HuH-7 (cell line): ENCODE measurements around the gene ANGPTL4.
"Not testable (repeated sequence)": the region's sequence is repeated elsewhere in the genome, so short reads cannot be mapped to it uniquely, and the experiment has no call there.

Experiments used
- DNase-seq: peaks from one replicate; pipeline ENCODE4 v3.0.0; 2011; ENCODE audit warnings: low spot score

Gene ANGPTL4

DNA sequence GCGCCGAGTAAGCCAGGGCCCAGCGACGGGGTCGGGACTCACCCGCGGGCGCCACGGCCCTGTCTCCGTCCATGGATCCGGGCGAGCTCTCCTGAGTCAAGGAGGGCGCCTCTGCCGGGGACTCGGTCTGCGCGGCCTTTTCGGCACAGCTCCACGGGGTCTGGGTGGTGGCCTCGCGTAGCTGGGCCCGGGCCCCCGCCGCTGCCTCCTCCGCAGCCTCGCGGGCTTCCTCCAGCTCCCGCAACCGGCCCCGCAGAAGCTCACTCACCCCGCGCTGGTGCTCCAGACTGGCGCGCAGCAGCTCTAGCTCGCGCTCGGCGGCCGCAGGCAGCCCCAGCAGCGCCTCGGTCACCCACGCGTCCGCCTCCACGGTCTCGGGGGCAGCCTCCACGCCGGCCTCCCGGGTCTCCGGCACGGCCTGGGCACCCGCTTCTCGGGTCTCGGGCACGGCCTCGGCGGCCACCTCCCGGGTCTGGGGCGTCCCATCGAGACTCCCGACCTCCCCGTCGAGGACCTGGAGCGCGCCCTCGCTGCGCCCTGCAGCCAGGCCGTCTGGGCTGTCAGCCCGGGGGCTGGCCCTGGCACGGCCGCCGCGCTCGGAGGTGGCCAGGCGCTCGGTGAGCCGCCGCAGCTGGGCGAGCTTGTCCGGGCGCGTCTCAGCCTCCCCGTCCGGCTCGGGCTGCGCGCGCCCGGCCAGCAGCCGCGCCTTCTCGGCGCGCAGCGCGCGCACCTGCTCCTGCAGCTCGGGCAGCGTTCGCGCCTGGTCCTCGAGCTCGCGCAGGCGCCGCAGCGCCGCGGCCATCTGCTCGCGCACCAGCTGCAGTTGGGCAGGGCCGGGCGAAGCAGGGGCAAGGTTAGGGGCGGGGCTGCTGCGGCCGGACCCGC lies 29.3 kb upstream of the ANGPTL4 start:
- DNase-seq: peak; percentile 79

DNA sequence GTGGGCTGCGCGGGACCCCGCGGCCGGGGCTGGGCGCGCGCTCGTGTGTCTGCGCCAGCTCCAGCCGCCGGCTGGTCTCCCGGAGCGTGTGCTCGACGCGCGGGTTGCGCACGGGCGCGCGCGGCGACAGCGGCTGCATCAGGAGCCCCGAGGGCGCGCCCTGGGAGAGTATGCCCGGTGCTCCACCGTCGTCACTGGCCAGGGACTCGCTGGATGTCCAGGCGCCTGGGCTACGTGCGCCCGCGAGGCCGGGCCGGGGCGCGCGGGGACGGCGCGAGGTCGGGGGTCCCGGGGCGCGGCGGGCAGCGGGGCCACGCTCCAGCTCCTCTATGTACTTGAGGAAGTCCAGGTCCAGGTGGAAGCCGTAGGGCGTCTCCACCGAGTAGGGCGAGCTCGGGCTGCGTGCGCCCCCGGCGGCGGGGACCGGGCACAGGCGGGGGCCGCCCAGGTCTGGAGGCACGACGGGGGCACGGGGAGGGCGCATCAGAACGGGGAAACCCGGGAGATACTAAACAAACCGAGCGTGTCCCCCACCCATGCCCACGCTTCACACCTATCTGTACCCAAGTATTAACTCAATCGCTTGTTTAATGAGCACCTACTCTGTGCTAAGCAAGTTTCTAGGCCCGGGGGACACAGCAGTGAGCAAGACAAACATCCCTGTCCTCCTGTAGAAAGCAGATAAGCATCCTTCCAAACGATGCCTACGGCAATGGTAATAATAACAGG lies 28.4 kb upstream of the ANGPTL4 start:
- DNase-seq: no peak

DNA sequence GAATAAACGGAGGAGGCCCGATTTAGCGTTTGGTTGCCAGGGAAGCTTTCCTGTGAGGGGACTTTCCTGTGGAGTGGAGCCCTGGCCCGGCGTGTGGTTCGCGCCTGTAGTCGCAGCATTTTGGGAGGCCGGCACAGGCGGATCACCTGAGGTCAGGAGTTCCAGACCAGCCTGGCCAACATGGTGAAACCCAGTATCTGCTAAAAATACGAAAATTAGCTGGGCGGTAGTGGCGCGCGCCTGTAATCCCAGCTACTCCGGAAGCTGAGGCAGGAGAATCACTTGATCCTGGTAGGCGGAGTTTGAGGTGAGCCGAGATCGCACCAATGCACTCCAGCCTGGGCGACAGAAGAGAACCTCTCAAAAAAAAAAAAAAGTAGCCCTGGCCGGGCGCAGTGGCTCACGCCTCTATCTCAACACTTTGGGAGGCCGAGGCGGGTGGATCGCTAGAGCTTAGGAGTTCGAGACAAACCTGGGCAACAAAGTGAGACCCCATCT lies 27.8 kb upstream of the ANGPTL4 start:
- DNase-seq: no peak

DNA sequence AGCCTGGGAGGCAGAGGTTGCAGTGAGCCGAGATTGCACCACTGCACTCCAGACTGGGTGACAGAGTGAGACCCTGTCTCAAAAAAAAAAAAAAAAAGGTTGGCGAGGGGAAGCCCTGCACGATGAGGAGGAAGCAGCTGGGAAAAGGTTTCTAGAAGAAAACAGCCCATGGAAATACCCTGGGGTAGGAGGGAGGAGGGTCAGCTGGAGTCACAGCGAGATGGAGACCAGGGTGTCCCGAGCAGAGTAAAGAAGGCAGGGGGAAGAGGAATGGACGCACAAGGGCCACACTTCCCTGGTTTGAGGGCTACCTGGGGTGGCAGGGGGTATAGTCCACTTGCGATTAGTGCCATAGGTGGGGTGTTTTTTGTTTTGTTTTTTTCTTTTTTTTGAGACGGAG lies 27.3 kb upstream of the ANGPTL4 start:
- no peak for DNase-seq

DNA sequence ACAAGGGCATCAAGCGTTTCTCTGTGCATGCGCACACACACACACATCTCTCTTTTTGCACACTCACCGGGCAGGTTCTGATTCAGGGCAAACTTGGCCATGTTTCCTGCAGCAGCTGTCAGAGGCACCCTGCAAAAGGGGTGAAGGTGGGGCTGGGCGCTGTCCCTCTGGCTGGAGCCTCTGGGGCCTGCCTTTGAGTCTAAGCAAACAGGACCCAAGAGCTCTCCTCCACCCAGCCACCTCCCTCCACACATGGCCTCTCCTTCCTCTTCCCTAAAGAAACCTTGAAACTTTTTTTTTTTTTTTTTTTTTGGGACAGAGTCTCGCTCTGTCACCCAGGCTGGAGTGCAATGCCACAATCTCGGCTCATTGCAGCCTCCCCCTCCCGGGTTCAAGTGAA lies 26.2 kb upstream of the ANGPTL4 start:
- no peak for DNase-seq

DNA sequence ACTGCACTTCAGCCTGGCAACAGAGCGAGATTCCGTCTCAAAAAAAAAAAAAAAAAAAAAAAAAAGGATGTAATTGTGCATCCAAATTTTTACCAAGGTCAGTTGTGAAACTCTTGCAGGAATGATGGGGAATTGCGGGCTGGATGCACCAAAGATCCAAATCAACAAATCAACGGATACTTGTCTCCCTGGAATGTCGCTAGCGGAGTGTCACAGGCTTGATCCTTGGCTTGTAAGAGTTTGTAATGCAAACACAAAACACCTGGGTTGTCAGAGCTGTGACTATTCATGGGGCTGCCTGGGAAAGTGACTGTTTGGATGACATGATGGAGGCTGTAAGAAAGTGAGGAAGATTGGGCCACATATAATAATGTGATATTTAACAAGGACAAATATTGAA lies 25.1 kb upstream of the ANGPTL4 start:
- DNase-seq: no peak

DNA sequence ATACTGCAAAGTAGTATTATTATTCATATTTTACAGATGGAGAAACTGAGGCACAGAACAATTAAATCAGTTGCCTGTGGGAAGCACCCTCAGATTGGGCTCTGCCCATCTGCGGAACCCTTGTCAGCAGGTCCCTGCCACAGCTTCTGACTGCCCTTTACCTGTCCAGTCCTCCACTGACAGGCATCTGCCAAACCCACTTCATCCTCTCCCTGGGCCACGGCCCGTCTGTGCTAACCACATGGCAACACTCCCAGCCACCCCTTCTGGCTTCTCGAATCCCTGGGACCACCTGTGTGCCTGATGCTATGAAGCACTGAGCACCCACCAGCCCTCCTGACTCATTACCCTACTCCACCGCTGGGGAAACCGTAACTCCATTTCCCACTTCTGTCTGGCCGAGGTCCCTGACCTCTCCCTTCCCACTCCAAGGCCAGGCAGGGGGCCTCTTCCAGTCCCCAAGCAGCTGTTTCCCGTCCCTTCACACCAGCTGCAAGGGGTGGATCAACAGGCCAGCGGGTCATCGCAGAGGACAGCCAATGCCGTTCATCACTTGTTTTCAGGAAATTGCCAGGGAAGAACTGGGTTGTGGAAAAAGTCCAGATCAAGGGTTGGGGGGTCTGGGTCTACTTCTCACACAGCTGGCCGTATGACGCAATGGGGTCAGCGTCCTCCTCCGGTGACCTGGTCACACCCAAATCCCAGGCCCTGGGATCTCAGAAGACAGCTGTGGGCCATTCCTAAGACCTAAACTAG lies 23.4 kb upstream of the ANGPTL4 start:
- DNase-seq: peak; percentile 71

DNA sequence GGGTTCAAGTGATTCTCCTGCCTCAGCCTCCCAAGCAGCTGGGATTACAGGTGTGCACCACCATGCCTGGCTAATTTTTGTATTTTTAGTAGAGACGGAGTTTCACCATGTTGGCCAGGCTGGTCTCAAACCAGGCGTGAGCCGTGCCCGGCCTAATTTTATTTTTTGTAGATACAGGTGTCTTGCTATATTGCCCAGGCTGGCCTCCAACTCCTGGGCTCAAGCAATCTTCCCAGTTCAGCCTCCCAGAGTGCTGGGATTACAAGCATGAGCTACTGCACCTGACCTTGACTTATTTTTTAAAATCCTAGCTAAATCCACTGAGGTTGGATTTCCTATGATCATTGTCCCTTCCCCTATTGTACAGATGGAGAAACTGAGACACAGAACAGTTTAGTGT lies 22.5 kb upstream of the ANGPTL4 start:
- DNase-seq: not testable (repeated sequence)

DNA sequence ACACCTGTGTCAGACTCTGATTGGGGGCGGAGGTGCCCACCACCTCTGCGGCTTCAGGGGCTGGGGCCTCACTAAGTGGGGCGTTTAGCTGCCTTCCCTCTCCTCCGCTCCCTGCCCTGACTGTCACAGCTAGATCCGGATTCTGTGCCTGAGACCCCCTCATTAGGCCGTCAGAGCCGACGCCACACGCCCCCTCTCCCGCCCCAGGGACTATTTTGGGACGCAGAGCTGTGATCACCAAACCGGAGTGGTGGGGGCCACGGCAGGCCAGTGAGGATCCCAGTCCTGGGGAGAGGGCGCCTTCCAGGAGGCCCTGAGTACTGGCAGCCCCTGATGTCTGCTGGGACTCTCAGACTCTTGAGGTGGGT lies 21.7 kb upstream of the ANGPTL4 start:
- no peak for DNase-seq

DNA sequence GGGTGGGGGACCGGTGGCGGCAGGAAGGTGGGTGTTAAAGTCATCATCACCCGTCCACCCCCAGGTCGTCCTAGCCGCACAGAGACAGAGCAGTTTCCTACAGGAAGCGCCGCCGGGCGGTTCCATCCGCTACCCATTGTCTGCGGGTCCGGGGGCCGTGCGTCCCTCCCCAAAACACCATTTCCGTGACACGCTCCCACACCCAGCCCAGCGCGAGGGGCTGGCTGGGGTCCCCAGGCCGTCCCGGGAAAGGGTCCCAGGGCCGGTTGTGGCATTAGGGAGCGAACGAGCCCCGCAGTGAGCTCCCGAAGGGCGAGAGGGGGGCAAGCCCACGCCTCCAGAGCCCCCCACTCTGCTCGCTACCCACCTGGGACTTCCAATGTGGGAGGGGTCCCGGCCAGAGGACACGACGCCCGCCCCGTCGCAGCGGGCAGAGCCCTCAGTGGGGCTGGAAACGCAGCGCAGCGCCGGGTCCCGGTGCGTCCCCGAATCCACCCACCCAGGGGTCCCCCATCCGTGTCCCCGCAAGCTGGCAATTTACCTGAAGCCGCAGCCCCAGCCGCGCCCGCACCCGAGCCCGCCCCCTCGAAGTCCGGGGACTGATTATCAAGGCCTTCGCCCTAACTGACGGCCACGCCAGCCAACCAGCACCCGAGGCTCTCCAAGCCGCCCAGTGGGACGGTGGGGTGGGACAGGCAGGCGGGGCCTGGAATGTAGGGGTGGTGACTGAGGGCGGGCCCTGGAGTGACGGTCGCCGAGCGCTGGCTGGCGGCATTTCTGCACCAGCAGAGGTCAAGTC lies 21.1 kb upstream of the ANGPTL4 start, which contains the start of gene KANK3:
Gene KANK3, minus strand, starts transcription at position 579 of the 799 bp plus-strand sequence. CDS start 5,434 bp downstream, outside the sequence.
- DNase-seq: peak; percentile 97

DNA sequence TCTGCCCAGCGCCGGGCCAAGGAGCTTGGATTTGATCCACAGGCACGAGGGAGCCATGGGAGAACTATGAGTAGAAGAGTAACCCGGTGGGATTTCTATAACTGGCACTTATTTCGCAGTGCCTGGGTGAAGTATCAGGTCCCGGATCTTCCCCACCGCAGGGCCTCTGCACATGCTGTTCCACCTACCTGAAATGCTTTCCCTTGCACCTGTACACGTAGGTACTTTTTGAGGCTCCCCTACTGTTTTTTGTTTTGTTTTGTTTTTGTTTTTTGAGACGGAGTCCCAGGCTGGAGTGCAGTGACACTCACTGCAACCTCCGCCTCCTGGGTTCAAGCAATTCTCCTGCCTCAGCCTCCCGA lies 20.5 kb upstream of the ANGPTL4 start:
- DNase-seq: no peak

DNA sequence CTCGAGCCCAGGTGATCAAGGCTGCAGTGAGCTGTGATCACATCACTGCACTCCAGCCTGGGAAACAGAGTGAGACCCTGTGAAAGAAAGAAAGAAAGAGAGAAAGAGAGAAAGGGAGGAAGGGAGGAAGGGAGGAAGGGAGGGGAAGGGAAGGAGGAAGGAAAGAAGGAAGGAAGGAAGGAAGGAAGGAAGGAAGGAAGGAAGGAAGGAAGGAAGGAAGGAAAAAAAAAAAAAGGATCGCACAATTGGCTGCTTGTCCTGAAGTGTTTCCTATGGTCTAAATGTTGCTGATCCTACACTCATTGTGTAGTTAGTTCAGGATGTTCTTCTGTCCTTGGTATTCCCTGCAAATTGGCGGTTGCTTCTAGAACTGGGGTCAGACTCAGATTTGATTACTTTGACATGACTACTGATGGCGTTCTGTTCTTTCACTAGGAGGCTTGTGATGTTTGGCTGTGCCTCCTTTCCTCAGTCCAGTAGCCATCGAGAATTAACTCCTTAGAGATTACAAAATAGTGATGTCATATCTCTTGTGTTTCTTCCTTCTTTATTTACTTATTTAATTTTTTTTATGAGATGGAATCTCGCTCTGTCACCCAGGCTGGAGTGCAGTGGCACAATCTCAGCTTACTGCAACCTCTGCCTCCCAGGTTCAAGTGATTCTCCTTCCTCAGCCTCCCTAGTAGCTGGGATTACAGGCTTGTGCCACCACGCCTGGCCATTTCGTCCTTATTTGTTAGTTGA lies 14.2 kb upstream of the ANGPTL4 start:
- not testable (repeated sequence) for DNase-seq

DNA sequence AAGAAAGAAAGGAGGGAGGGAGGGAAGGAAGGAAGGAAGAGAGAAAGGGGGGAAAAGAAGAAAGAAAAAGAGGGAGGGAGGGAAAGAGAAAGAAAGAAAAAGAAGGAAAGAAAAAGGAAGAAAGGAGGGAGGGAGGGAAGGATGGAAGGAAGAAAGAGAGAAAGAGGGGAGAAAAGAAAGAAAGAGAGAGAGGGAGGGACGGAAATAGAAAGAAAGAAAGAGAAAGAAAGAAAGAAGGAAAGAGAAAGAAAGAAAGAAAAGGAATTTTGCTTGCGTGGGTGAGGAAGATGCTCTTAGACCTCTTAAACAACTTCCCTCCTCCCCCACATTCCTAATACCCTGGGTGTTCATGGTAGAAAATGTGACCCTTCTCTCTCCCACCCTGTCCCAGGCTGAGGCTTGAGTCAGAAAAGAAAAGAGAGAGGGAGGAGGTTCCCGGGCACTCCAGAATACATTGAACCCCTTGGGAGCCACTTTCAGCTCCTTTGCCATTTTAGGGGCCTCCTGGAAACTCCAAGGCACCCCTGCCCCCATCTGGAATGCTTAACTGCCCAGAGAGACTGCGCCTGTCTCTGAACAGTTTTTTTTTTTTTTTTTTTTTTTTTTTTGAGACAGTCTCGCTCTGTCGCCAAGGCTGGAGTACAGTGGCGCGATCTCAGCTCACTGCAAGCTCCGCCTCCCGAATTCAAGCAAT lies 11.7 kb upstream of the ANGPTL4 start:
- DNase-seq: no peak

DNA sequence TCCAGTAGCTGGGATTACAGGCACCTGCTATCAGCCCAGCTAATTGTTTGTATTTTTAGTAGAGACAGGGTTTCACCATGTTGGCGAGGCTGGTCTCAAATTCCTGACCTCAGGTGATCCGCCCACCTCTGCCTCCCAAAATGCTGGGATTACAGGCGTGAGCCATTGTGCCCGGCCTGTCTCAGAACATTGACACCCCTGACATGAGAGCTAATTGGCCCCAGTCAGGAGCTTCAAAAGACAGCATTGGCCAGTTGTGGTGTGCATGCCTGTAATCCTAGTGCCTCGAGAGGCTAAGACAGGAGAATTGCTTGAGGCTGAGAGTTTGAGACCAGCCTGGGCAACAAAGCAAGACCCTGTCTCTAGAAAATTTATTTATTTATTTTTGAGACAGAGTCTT lies 11.1 kb upstream of the ANGPTL4 start:
- not testable (repeated sequence) for DNase-seq

DNA sequence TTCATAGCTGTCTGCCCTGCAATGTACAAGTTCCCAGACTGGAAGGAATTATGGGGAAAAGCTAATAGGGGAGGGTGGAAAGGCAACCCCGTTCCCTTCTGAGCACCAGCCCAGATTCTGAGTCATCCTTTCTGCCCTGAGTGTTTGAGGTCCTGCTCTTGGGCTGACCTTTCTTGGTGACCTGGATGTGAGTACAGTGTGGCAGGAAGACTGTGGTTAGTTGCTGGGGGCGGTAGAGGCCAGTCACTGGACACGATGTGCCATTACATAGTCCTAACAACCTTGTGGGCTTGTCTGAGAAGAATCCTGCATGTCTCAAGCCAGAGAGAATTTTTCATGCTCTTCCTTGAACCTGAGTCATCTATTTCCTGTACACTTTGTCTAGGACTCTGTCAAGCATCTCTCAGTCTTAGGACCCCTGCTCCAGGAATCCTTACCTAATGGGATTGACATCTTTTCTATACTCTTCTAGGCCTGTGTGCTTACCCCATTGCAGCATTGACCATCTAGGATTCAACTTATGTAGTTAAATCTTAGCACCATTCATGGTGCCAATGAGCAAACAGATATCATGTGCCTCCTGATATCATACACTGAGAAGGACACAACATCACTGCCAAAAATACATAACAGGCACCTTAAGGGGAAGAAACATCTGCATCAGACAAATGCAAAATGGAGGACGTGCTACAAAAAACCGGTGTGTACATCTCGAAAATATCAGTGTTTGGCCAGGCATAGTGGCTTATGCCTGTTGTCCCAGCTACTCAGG lies 8.1 kb upstream of the ANGPTL4 start:
- DNase-seq: no peak

DNA sequence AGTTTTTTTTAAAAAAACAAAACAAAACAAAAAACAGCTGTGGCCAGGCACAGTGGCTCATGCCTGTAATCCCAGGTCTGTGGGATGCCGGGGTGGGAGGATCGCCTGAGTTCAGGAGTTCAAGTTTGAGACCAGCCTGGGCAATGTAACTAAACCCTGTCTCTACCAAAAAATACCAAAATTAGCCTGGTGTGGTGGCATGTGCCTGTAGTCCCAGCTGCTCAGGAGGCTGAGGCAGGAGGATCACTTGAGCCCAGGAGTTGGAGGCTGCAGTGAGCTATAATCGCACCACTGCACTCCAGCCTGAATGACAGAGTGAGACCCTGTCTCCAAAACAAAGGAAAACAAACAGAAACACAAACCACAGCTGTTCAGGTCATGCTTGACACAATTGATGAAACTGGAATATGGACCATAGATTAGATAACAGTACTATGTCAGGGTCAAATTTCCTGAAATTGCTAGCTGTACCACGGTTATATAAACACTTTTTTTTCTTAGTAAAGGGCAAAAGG lies 6.9 kb upstream of the ANGPTL4 start:
- no peak for DNase-seq

DNA sequence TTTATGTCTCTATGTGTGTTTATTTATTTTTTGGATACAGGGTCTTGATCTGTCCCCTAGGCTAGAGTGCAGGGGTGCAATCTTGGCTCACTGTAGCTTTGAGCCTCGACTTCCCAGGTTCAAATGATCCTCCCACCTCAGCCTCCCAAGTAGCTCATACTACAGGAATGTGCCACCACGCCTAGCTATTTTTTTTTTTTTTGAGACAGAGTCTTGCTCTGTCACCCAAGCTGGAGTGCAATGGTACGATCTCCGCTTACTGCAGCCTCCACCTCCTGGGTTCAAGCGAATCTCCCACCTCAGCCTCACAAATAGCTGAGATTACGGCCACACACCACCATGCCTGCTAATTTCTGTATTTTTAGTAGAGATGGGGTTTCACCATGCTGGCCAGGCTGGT lies 5.0 kb upstream of the ANGPTL4 start:
- no peak for DNase-seq

DNA sequence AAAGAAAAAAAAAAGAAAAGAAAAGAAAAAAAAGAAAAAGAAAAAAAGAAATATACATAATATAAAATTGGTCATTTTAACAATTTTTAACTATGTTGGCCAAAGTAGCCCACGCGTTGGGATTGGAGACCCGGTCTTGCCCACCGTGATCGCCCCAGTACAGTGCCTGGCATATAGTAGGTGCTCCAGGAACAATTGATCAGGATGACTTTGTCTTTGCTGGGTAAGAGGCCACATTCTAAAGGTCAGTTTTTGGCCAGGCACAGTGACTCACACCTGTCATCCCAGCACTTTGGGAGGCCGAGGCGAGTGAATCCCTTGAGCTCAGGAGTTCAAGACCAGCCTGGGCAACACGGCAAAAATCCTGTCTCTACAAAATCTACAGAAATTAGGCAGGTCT lies 3.8 kb upstream of the ANGPTL4 start:
- DNase-seq: no peak
